ENCODE measurements around the gene OSGEPL1.
"Not testable (repeated sequence)": the region's sequence is repeated elsewhere in the genome, so short reads cannot be mapped to it uniquely, and the experiment has no call there.

OSGEPL1 gene

DNA sequence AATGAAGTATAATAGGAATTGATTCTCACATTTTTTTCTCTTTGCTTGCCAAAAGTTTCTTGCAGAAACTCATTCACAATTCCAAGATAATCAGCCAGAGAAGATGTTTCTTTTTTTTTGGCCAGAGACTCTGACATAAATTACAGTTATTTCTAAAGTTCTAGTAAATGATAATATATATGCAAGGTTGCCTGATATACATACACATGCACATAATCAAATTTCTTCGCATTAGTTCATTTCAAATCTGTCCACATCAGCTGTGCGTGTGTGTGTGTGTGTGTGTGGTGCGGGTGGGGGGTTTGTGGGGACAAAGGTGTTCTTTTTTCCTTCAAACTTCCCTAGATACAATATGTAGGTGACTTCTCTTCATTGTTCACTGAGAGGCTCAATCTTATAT, 33.2 kb downstream of the OSGEPL1 start:
- no peak for DNase-seq

- no peak for DNase-seq
Measured at GRCh38 chr2:189726849-189727248, 35.7 kb downstream of the OSGEPL1 start.

DNA sequence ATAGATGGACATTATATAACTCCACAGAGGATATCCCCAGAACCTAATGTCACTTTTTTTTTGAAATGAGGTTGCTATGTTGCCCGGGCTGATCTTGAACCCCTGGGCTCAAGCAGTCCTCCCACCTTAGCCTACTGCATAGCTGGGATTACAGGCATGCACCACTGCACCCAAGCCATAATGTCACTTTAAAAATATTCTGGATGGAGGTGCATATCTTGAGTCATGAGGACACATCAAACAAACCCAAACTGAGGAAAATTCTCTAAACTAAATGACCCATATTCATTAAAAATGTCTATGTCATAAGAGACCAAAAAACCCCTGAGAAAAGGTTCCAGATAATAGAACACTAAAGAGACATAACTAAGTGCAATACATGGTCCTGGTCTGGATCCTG, 36.3 kb downstream of the OSGEPL1 start:
- no peak for DNase-seq

DNA sequence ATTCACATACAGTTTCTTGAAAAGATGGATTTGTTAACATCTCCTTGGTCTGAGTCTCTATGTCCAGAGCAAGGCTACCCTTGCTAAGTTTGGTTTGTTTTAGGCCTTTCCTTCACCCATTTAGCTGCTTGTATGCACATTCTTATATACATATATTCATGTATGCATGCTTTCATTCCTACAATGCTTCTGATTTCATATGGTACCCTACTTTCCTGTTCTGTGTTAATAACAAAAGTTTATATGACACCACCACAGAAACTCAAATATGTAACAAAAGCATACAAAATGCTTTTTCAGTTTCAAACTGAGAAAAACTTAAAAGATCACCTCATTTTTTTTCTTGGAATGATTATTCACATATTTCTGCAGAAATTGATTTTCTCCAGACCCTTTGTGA, 39.4 kb downstream of the OSGEPL1 start:
- no peak for DNase-seq

- no peak for DNase-seq
Measured at GRCh38 chr2:189719571-189719970, 43.0 kb downstream of the OSGEPL1 start.

- DNase-seq, result not testable (repeated sequence)
Measured at GRCh38 chr2:189717593-189717992, 45.0 kb downstream of the OSGEPL1 start.

- no peak for DNase-seq
Measured at GRCh38 chr2:189709501-189710221, 52.9 kb downstream of the OSGEPL1 start.

- no peak for DNase-seq
Measured at GRCh38 chr2:189702071-189702470, 60.5 kb downstream of the OSGEPL1 start.

DNA sequence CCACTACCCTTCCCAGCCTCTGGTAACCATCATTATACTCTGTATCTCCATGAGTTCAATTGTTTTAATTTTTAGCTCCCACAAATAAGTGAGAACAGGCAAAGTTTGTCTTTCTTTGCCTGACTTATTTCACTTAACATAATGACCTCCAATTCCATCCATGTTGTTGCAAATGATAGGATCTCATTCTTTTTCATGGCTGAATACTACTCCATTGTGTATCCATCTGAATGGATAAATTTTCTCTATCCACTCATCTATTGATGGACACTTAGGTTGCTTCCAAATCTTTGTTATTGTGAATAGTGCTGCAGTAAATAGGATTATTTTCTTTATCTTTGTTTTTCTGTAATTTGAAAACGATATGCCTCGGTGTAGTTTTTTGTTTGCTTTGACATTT, 61.9 kb downstream of the OSGEPL1 start:
- DNase-seq, result no peak

DNA sequence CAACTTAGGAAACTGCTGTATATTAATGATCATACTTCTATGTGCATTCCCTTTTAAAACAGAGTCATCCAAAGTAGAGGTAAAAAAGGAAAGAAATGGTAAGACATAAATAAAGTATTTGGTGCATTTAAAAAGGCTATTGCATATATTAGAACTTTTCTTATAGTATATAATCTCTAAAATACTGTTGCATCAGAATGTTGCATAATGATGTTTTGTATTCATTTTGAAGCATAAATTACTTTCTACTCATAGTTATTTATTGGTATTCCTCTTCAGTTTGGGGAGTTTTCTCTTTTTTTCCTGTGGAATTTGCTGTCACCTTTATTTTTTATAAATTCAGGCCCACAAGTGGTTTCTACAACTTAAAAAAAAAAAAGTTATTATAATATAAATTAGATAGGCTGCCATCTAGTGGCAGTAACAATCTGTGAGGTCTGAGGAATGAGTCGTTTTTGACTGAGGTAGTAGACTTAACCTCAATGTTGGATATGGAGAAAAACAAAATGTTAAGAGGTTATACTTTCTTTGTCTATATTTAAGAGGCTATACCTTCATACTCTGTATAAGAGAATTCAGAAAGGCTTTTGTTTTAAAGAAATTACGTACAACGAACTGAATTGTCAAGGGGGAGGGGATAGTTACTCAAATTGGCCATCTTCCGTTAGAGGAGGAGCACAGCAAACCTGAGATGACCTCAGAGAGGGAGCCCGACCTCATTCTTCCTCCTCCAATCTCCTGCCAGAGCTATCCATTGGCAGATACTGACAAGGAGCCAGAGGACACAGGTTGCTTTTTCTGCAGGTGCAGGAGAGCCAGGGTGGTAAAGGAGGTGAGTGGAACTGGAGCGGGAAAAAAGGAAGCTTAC, 64.3 kb downstream of the OSGEPL1 start:
- peak; percentile 55 for DNase-seq

Measured in fibroblast of skin of right quadriceps (primary cell).